Measurements from ENCODE around the gene LCLAT1.

The LCLAT1 gene

GRCh38 chr2:30689496-30690125 is 242.6 kb downstream of the LCLAT1 start:
- DNase-seq (ENCODE audit: low read depth in 1 of 2, low spot score in 1 of 2), result no peak

- DNase-seq (ENCODE audit: low read depth in 1 of 2, low spot score in 1 of 2), result no peak
Observed at GRCh38 chr2:30690126-30690561, 243.1 kb downstream of the LCLAT1 start.

- DNase-seq (ENCODE audit: low read depth in 1 of 2, low spot score in 1 of 2), result no peak
Observed at GRCh38 chr2:30691091-30691947, 244.3 kb downstream of the LCLAT1 start.

GRCh38 chr2:30691948-30692828 is 245.1 kb downstream of the LCLAT1 start:
- DNase-seq (ENCODE audit: low read depth in 1 of 2, low spot score in 1 of 2), result no peak

GRCh38 chr2:30692829-30693275 is 245.8 kb downstream of the LCLAT1 start:
- no peak for DNase-seq (ENCODE audit: low read depth in 1 of 2, low spot score in 1 of 2)

Data from stimulated activated CD4-positive, alpha-beta T cell treated with anti-CD3 and anti-CD28 coated beads, Interleukin-15, amount 100 ng/mL, for 1 hour (primary cell).